Keratinocyte (primary cell): ENCODE measurements around the gene ZNF584.
"Not testable (repeated sequence)": the region's sequence is repeated elsewhere in the genome, so short reads cannot be mapped to it uniquely, and the experiment has no call there.

Experiments
- EZH2 ChIP-seq: IDR thresholded peaks from one replicate; pipeline ENCODE4 v1.6.1; 2012; ENCODE audit warnings: inconsistent platforms, mild to moderate bottlenecking, low read length, moderate library complexity
- TF ChIP-seq, protein P1 (sequence below), 3 experiments: IDR thresholded peaks in 1 of 3; conservative IDR thresholded peaks in 1 of 3; optimal IDR thresholded peaks in 1 of 3; 2 replicates in 2 of 3; 3 replicates in 1 of 3; pipeline versions ENCODE3 to v1.5.1; 2011; ENCODE audit warnings: low read length in 3 of 3, mild to moderate bottlenecking in 3 of 3, moderate library complexity in 2 of 3, control low read depth in 1 of 3, inconsistent platforms in 1 of 3; ENCODE audit not compliant: insufficient read depth in 2 of 3; ENCODE audit errors: extremely low read depth in 1 of 3

DNA sequence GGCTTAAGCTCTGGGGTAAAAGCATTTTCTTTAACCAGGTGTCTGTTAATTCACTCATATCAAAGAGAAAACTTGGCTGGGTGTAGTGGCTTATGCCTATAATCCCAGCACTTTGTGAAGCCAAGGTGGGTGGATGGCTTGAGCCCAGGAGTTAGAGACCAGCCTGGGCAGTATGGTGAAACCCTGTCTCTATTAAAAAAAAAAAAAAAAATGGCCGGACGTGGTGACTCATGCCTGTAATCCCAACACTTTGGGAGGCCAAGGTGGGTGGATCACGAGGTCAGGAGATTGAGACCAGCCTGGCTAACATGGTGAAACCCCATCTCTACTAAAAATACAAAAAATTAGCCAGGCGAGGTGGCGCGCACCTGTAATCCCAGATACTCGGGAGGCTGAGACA lies 31.7 kb upstream of the ZNF584 start:
- TF ChIP-seq, protein P1, sequence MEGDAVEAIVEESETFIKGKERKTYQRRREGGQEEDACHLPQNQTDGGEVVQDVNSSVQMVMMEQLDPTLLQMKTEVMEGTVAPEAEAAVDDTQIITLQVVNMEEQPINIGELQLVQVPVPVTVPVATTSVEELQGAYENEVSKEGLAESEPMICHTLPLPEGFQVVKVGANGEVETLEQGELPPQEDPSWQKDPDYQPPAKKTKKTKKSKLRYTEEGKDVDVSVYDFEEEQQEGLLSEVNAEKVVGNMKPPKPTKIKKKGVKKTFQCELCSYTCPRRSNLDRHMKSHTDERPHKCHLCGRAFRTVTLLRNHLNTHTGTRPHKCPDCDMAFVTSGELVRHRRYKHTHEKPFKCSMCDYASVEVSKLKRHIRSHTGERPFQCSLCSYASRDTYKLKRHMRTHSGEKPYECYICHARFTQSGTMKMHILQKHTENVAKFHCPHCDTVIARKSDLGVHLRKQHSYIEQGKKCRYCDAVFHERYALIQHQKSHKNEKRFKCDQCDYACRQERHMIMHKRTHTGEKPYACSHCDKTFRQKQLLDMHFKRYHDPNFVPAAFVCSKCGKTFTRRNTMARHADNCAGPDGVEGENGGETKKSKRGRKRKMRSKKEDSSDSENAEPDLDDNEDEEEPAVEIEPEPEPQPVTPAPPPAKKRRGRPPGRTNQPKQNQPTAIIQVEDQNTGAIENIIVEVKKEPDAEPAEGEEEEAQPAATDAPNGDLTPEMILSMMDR (optimal IDR thresholded peaks at IDR 0.05 in 1 of 3, IDR thresholded peaks at IDR 0.05 in 1 of 3, conservative IDR thresholded peaks at IDR 0.05 in 1 of 3; ENCODE audit: extremely low read depth in 1 of 3, insufficient read depth in 2 of 3, low read length in 3 of 3) = not testable (repeated sequence)
- not testable (repeated sequence) for TF ChIP-seq EZH2
